H1 (cell line): ENCODE data around the gene UPK3B. TPM values are rescaled to one million over a fixed set of nuclear protein-coding genes. Genes with fewer than 3 reads are reported as not detected.

Experiments
- CTCF ChIA-PET: fragments of 300-600 bp; sonication (Branson Sonifier 250); formaldehyde crosslinking; loops from one replicate; lab custom pipeline; 2021; ENCODE audit not compliant: partially characterized antibody; lab: Charles Lee
- POLR2A ChIA-PET: fragments of 300-600 bp; sonication (Branson Sonifier 250); formaldehyde crosslinking; loops from one replicate; lab custom pipeline; 2021; ENCODE audit warnings: inconsistent platforms; ENCODE audit not compliant: partially characterized antibody; lab: Charles Lee
- DNase-seq, 2 experiments: peaks; one replicate each; pipeline versions ENCODE4 v3.0.0 to v3.0.0-alpha.2; 2010 to 2022; ENCODE audit warnings: low spot score in 2 of 2, low read depth in 1 of 2, mixed read lengths in 1 of 2
- FAIRE-seq: peaks from 2 replicates; lab custom pipeline; 2011; peaks lifted over from hg19 to GRCh38; lab: Jason Lieb, UNC
- H2AFZ ChIP-seq: 2 replicates; pipeline ENCODE4 v1.8.1; 2012; ENCODE audit warnings: low read length, inconsistent platforms
- H2AK5ac ChIP-seq: 2 replicates; pipeline ENCODE4 v1.6.1; 2013; ENCODE audit warnings: low read depth, low read length
- H2BK120ac ChIP-seq: replicated peaks from 2 replicates; pipeline ENCODE3; 2013; ENCODE audit warnings: low read depth, low read length, inconsistent platforms
- H2BK12ac ChIP-seq: 2 replicates; pipeline ENCODE4 v1.6.1; 2013; ENCODE audit warnings: low read depth, low read length
- H2BK15ac ChIP-seq: 2 replicates; pipeline ENCODE4 v1.6.1; 2013; ENCODE audit warnings: low read length
- H2BK20ac ChIP-seq: 2 replicates; pipeline ENCODE4 v1.6.1; 2013; ENCODE audit warnings: low read length
- H2BK5ac ChIP-seq: 2 replicates; pipeline ENCODE4 v1.6.1; 2013; ENCODE audit warnings: low read depth, low read length
- H3K14ac ChIP-seq: 2 replicates; pipeline ENCODE4 v1.6.1; 2013; ENCODE audit warnings: inconsistent platforms; ENCODE audit not compliant: insufficient read length
- H3K18ac ChIP-seq: 2 replicates; pipeline ENCODE4 v1.6.1; 2013; ENCODE audit warnings: low read length; ENCODE audit errors: extremely low read depth
- H3K23ac ChIP-seq: 2 replicates; pipeline ENCODE4 v1.6.1; 2013; ENCODE audit warnings: inconsistent platforms; ENCODE audit not compliant: insufficient read length
- H3K23me2 ChIP-seq: 2 replicates; pipeline ENCODE4 v1.6.1; 2013; ENCODE audit warnings: low read depth, low read length
- H3K27ac ChIP-seq: 2 replicates; pipeline ENCODE4 v1.6.1; 2011; ENCODE audit warnings: low read depth, low read length, inconsistent platforms
- H3K27me3 ChIP-seq, 4 experiments: replicated peaks in 1 of 4; 1 replicate in 1 of 4; 2 replicates in 3 of 4; pipeline versions ENCODE4 v1.6.1 to v1.8.1; 2011 to 2013; ENCODE audit warnings: low read length in 3 of 4, mild to moderate bottlenecking in 3 of 4, inconsistent platforms in 2 of 4, mixed read lengths in 2 of 4, moderate library complexity in 1 of 4; ENCODE audit not compliant: control insufficient read depth in 3 of 4, insufficient read depth in 3 of 4; ENCODE audit errors: extremely low read depth in 1 of 4
- H3K36me3 ChIP-seq, 4 experiments: 2 replicates each; pipeline versions ENCODE4 v1.6.1 to v1.8.1; 2011 to 2013; ENCODE audit warnings: mild to moderate bottlenecking in 4 of 4, low read length in 3 of 4, moderate library complexity in 2 of 4, control low read depth in 1 of 4, inconsistent platforms in 1 of 4; ENCODE audit not compliant: insufficient read depth in 4 of 4, control insufficient read depth in 2 of 4
- H3K4ac ChIP-seq: replicated peaks from 2 replicates; pipeline ENCODE3; 2013; ENCODE audit warnings: low read length, low read depth, mixed read lengths, inconsistent platforms; ENCODE audit not compliant: insufficient read length
- H3K4me1 ChIP-seq, 4 experiments: replicated peaks in 1 of 4; 1 replicate in 1 of 4; 2 replicates in 3 of 4; pipeline versions ENCODE4 v1.6.1 to v1.8.1; 2011 to 2013; ENCODE audit warnings: low read length in 3 of 4, inconsistent platforms in 2 of 4, mixed read lengths in 1 of 4; ENCODE audit not compliant: insufficient read depth in 4 of 4, control insufficient read depth in 3 of 4
- H3K4me2 ChIP-seq, 2 experiments: 2 replicates each; pipeline versions ENCODE4 v1.6.1 to v1.8.1; 2011 to 2013; ENCODE audit warnings: low read depth in 2 of 2, low read length in 2 of 2, control low read depth in 1 of 2, inconsistent platforms in 1 of 2, mild to moderate bottlenecking in 1 of 2; ENCODE audit not compliant: insufficient read depth in 1 of 2
- H3K4me3 ChIP-seq, 4 experiments: fragments of 200-600, 300-600 bp in 1 of 4; sonication (generic), shearing (Covaris generic), sonication (Bioruptor Twin) in 1 of 4; 2 replicates each; pipeline versions ENCODE4 v1.5.1 to v1.8.1; 2011 to 2016; ENCODE audit warnings: low read length in 4 of 4, low read depth in 3 of 4, control low read depth in 2 of 4, inconsistent platforms in 2 of 4, mild to moderate bottlenecking in 2 of 4, mixed read lengths in 1 of 4, moderate library complexity in 1 of 4; ENCODE audit not compliant: insufficient read depth in 2 of 4; ENCODE audit errors: extremely low read depth in 1 of 4
- H3K56ac ChIP-seq: replicated peaks from 2 replicates; pipeline ENCODE3; 2013; ENCODE audit warnings: low read depth, mild to moderate bottlenecking, mixed read lengths, low read length, inconsistent platforms; ENCODE audit not compliant: insufficient read length
- H3K79me1 ChIP-seq: 2 replicates; pipeline ENCODE4 v1.6.1; 2013; ENCODE audit warnings: low read depth, low read length, control low read depth
- H3K79me2 ChIP-seq, 2 experiments: 2 replicates each; pipeline versions ENCODE4 v1.6.1 to v1.8.1; 2012 to 2013; ENCODE audit warnings: low read length in 2 of 2, mild to moderate bottlenecking in 2 of 2, inconsistent platforms in 1 of 2; ENCODE audit not compliant: insufficient read depth in 2 of 2, control insufficient read depth in 1 of 2
- H3K9ac ChIP-seq, 4 experiments: replicated peaks in 1 of 4; 1 replicate in 1 of 4; 2 replicates in 3 of 4; pipeline versions ENCODE4 v1.6.1 to v1.8.1; 2011 to 2013; ENCODE audit warnings: low read depth in 3 of 4, low read length in 3 of 4, control low read depth in 2 of 4, mild to moderate bottlenecking in 2 of 4, moderate library complexity in 2 of 4, inconsistent platforms in 1 of 4; ENCODE audit errors: extremely low read depth in 1 of 4
- H3K9me3 ChIP-seq, 2 experiments: 2 replicates each; pipeline versions ENCODE4 v1.6.1 to v1.8.1; 2012 to 2013; ENCODE audit warnings: mild to moderate bottlenecking in 2 of 2, moderate library complexity in 2 of 2, control low read depth in 1 of 2, inconsistent platforms in 1 of 2, low read depth in 1 of 2, low read length in 1 of 2, mixed read lengths in 1 of 2; ENCODE audit not compliant: insufficient read depth in 2 of 2
- H4K20me1 ChIP-seq, 2 experiments: replicated peaks in 1 of 2; 2 replicates each; pipeline versions ENCODE3 to v1.8.1; 2011 to 2013; ENCODE audit warnings: inconsistent platforms in 2 of 2, low read length in 2 of 2, mild to moderate bottlenecking in 1 of 2; ENCODE audit not compliant: insufficient read depth in 2 of 2, control insufficient read depth in 1 of 2
- H4K5ac ChIP-seq: 2 replicates; pipeline ENCODE4 v1.6.1; 2013; ENCODE audit warnings: low read length, low read depth, mixed read lengths, inconsistent platforms; ENCODE audit not compliant: insufficient read length
- H4K8ac ChIP-seq: 2 replicates; pipeline ENCODE4 v1.8.0; 2013; ENCODE audit warnings: mild to moderate bottlenecking, moderate library complexity, low read length, inconsistent platforms; ENCODE audit not compliant: insufficient read depth; ENCODE audit errors: extremely low read depth
- H4K91ac ChIP-seq: replicated peaks from 2 replicates; pipeline ENCODE3; 2013; ENCODE audit warnings: low read length, mixed read lengths, inconsistent platforms; ENCODE audit not compliant: insufficient read length
- BRCA1 ChIP-seq: IDR thresholded peaks from 2 replicates; pipeline ENCODE4 v1.6.1; 2012; ENCODE audit warnings: low read depth, low read length, improper control_type of control experiment
- EGR1 ChIP-seq: IDR thresholded peaks from 2 replicates; pipeline ENCODE4 v1.6.1; 2011; ENCODE audit warnings: low read depth, low read length, borderline replicate concordance
- NANOG ChIP-seq: IDR thresholded peaks from 2 replicates; pipeline ENCODE4 v1.6.1; 2011; ENCODE audit warnings: low read length, low read depth, mild to moderate bottlenecking, inconsistent platforms; ENCODE audit not compliant: insufficient read depth, poor library complexity, severe bottlenecking
- SIX5 ChIP-seq: IDR thresholded peaks from 2 replicates; pipeline ENCODE4 v1.6.1; 2011; ENCODE audit warnings: mild to moderate bottlenecking, low read depth, low read length
- TAF7 ChIP-seq: optimal IDR thresholded peaks from 2 replicates; pipeline ENCODE3; 2011; ENCODE audit warnings: low read depth, mild to moderate bottlenecking, inconsistent platforms, low read length, moderate library complexity, borderline replicate concordance
- WGBS, 2 experiments: shearing (Covaris generic) in 1 of 2; methylation state at CpG; one replicate each; pipeline versions ENCODE4 v1.1.6 to v1.1.7; 2013 to 2015; ENCODE audit warnings: low lambda C conversion rate in 2 of 2, mixed read lengths in 2 of 2, inconsistent platforms in 1 of 2, low coverage in 1 of 2, missing lambda C conversion rate in 1 of 2; ENCODE audit not compliant: insufficient replicate concordance in 2 of 2, insufficient coverage in 1 of 2, insufficient read length in 1 of 2; ENCODE audit errors: extremely low coverage in 1 of 2, missing lambda C conversion rate in 1 of 2; 5-methylcytosine and 5-hydroxymethylcytosine counted together
- polyA plus RNA-seq, 7 experiments: library from polyadenylated mRNA; depleted of rRNA in 3 of 7; stranded (reverse) in 5 of 7; unstranded in 2 of 7; fragments of >200 nt in 5 of 7; fragments of 200-250 nt in 2 of 7; gene quantifications; 1 replicate in 5 of 7; 2 replicates in 1 of 7; 4 replicates in 1 of 7; pipeline versions ENCODE4 v1.2.1 to v1.2.3, GENCODE V29; 2011 to 2013; ENCODE audit warnings: missing spikeins in 2 of 7, mixed read lengths in 2 of 7
- total RNA-seq: library from RNA; stranded (reverse); fragmentation: NEBNext Ultra II Directional; extraction: Animal tissue kit (Norgen Biotek cat#: 25700); gene quantifications from 2 replicates; pipeline ENCODE4 v1.2.1, GENCODE V29; 2021

UPK3B gene
- total and polyA plus RNA-seq, 2 of the 8 experiments (the other 6 are each of a cell fraction or from before 2014, with no cell fraction given): 5.9 to 20.6 TPM

DNA sequence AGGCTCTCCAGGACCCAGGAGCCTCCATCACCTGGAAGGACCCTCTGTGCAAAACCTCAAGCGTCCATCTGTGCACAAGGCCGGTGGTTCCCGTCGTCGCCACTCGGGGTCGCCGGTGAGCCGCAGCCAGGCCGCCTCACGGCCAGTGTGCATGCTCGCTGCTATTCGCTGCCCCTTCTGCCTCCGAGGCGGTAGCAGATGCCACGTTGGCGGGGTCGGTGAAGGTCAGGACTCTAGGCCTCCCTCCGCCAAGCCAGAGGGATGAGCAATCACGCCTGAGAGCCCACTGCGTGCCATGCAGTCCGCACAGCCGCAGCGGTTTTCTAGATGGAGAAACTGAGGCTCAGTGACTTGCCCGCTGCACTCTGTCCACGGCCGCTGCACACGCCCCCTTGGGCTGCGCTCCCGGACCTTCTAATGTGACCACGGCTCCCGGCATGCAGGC is 5.7 kb downstream of the UPK3B start:
- no peak overlapping the region for H2BK5ac ChIP-seq
- no peak overlapping the region for H3K4me3 ChIP-seq
- no peak overlapping the region for H3K4me2 ChIP-seq
- TF ChIP-seq TAF7: no peak
- no peak for TF ChIP-seq BRCA1
- no peak for TF ChIP-seq SIX5
- no peak for TF ChIP-seq EGR1
- no peak for TF ChIP-seq NANOG
- H3K79me1 ChIP-seq: no peaks in the 10 kb centered on the region
- H3K14ac ChIP-seq: no peak overlapping the region
- H2BK20ac ChIP-seq: no peak overlapping the region
- no peak overlapping the region for H3K18ac ChIP-seq
- H3K9ac ChIP-seq: no peak overlapping the region
- no peaks in the 10 kb centered on the region for H3K27me3 ChIP-seq
- H3K23me2 ChIP-seq: no peaks in the 10 kb centered on the region
- FAIRE-seq (no peak), DNase-seq (no peak)
- no peak overlapping the region for H3K23ac ChIP-seq
- H3K36me3 ChIP-seq: no peaks in the 10 kb centered on the region
- no peaks in the 10 kb centered on the region for H3K79me2 ChIP-seq
- no peaks in the 10 kb centered on the region for H3K9me3 ChIP-seq
- H2BK120ac ChIP-seq: no peak overlapping the region
- no peak overlapping the region for H2AFZ ChIP-seq
- no peak overlapping the region for H3K56ac ChIP-seq
- no peak overlapping the region for H4K91ac ChIP-seq
- POLR2A ChIA-PET: no interaction called here
- H2BK12ac ChIP-seq: no peak overlapping the region
- H2AK5ac ChIP-seq: no peak overlapping the region
- WGBS, 2 experiments: no CpG with 5 or more reads among the region's 32 CpGs
- H3K27ac ChIP-seq: no peak overlapping the region
- H4K8ac ChIP-seq: no peak overlapping the region
- H3K4me1 ChIP-seq: peaks cover 0 to 7% (median 3%) of the 10 kb centered on the region in 4 experiments; a peak in 3 of 7 replicates
- no peak overlapping the region for H3K4ac ChIP-seq
- peaks cover 0 to 1% of the 10 kb centered on the region in 2 experiments for H4K20me1 ChIP-seq
- H4K5ac ChIP-seq: no peak overlapping the region
- CTCF ChIA-PET: no interaction called here
- no peak overlapping the region for H2BK15ac ChIP-seq
